Astrocyte (in vitro differentiated cells and primary cell): ENCODE measurements around the gene CPXM1. TPM values are rescaled to one million over a fixed set of nuclear protein-coding genes. Genes with fewer than 3 reads are reported as not detected.

Experiments used
- DNase-seq: peaks from one replicate; pipeline ENCODE4 v3.0.0-alpha.2; 2010; ENCODE audit warnings: low read depth
- FAIRE-seq: peaks from 2 replicates; lab custom pipeline; 2011; peaks lifted over from hg19 to GRCh38; lab: Jason Lieb, UNC
- H2AFZ ChIP-seq: 2 replicates; pipeline ENCODE4 v1.6.0; 2012; ENCODE audit warnings: low read depth, low read length, inconsistent platforms
- H3K27ac ChIP-seq: 2 replicates; pipeline ENCODE4 v1.5.1; 2011; ENCODE audit warnings: low read depth, low read length, inconsistent platforms
- H3K27me3 ChIP-seq: 2 replicates; pipeline ENCODE4 v1.6.0; 2011; ENCODE audit warnings: low read length, inconsistent platforms; ENCODE audit not compliant: insufficient read depth
- H3K36me3 ChIP-seq: 2 replicates; pipeline ENCODE4 v1.5.1; 2011; ENCODE audit warnings: low read length, inconsistent platforms; ENCODE audit not compliant: insufficient read depth
- H3K4me1 ChIP-seq: 2 replicates; pipeline ENCODE4 v1.5.1; 2011; ENCODE audit warnings: low read length, inconsistent platforms; ENCODE audit not compliant: insufficient read depth
- H3K4me2 ChIP-seq: 2 replicates; pipeline ENCODE4 v1.6.0; 2012; ENCODE audit warnings: low read length, inconsistent platforms
- H3K4me3 ChIP-seq: 2 replicates; pipeline ENCODE4 v1.5.1; 2011; ENCODE audit warnings: low read depth, mild to moderate bottlenecking, low read length, inconsistent platforms; ENCODE audit not compliant: insufficient read depth
- H3K79me2 ChIP-seq: 2 replicates; pipeline ENCODE4 v1.6.0; 2012; ENCODE audit warnings: mild to moderate bottlenecking, low read length, inconsistent platforms; ENCODE audit not compliant: insufficient read depth
- H3K9ac ChIP-seq: 2 replicates; pipeline ENCODE4 v1.6.0; 2012; ENCODE audit warnings: mild to moderate bottlenecking, low read length, inconsistent platforms
- H3K9me3 ChIP-seq: 2 replicates; pipeline ENCODE4 v1.5.1; 2012; ENCODE audit warnings: low read depth, mild to moderate bottlenecking, low read length, inconsistent platforms; ENCODE audit not compliant: insufficient read depth
- H4K20me1 ChIP-seq: 2 replicates; pipeline ENCODE4 v1.6.0; 2012; ENCODE audit warnings: low read length, inconsistent platforms; ENCODE audit not compliant: insufficient read depth
- H3K27ac Mint-ChIP-seq: one replicate; pipeline ENCODE4 v1.8.0; 2021; ENCODE audit warnings: mild to moderate bottlenecking, mixed read lengths; ENCODE audit not compliant: unreplicated experiment
- H3K27me3 Mint-ChIP-seq: one replicate; pipeline ENCODE4 v1.8.0; 2021; ENCODE audit warnings: low read depth, mixed read lengths; ENCODE audit not compliant: unreplicated experiment
- H3K36me3 Mint-ChIP-seq: one replicate; pipeline ENCODE4 v1.8.0; 2021; ENCODE audit warnings: low read depth, mixed read lengths; ENCODE audit not compliant: unreplicated experiment
- H3K4me1 Mint-ChIP-seq: one replicate; pipeline ENCODE4 v1.8.0; 2021; ENCODE audit warnings: low read depth, mixed read lengths; ENCODE audit not compliant: unreplicated experiment
- H3K4me3 Mint-ChIP-seq: one replicate; pipeline ENCODE4 v1.8.0; 2021; ENCODE audit warnings: mild to moderate bottlenecking, moderate library complexity, mixed read lengths; ENCODE audit not compliant: unreplicated experiment
- H3K9me3 Mint-ChIP-seq: one replicate; pipeline ENCODE4 v1.8.0; 2021; ENCODE audit warnings: mild to moderate bottlenecking, mixed read lengths; ENCODE audit not compliant: unreplicated experiment
- CTCF ChIP-seq: IDR thresholded peaks from 2 replicates; pipeline ENCODE4 v1.5.1; 2011; ENCODE audit warnings: low read depth, mild to moderate bottlenecking, inconsistent platforms, low read length, moderate library complexity; ENCODE audit not compliant: insufficient read depth
- EZH2 ChIP-seq: IDR thresholded peaks from 2 replicates; pipeline ENCODE4 v1.6.1; 2012; ENCODE audit warnings: mild to moderate bottlenecking, low read length, inconsistent platforms; ENCODE audit not compliant: insufficient read depth
- total RNA-seq: library from RNA; stranded (reverse); gene quantifications from 2 replicates; pipeline ENCODE4 v1.2.1, GENCODE V29; 2021

The CPXM1 gene
- total RNA-seq, 1 donor from 2014 or later, result 10.9 TPM

GRCh38 chr20:2836035-2836434 is 35.6 kb upstream of the CPXM1 start:
- peaks cover 8% of the 10 kb centered on the region for H3K79me2 ChIP-seq
- DNase-seq (no peak), FAIRE-seq (no peak)
- no peak overlapping the region for H3K27ac ChIP-seq
- Mint-ChIP-seq H3K27me3 (no peaks in the 10 kb centered on the region), H3K27ac (peak overlapping the region; percentile 18), H3K4me1 (peaks cover 9% of the 10 kb centered on the region), H3K36me3 (peaks cover 35% of the 10 kb centered on the region), H3K4me3 (no peak overlapping the region), H3K9me3 (no peaks in the 10 kb centered on the region)
- TF ChIP-seq CTCF (no peak), EZH2 (no peak)
- no peak overlapping the region for H3K9ac ChIP-seq
- H3K27me3 ChIP-seq, result no peaks in the 10 kb centered on the region
- no peak overlapping the region for H3K4me3 ChIP-seq
- H3K9me3 ChIP-seq, result no peaks in the 10 kb centered on the region
- H3K36me3 ChIP-seq, result peaks cover 2% of the 10 kb centered on the region
- H3K4me2 ChIP-seq, result no peak overlapping the region
- H4K20me1 ChIP-seq, result no peaks in the 10 kb centered on the region
- peaks cover 14% of the 10 kb centered on the region for H3K4me1 ChIP-seq
- H2AFZ ChIP-seq, result no peak overlapping the region

GRCh38 chr20:2835331-2835796 is 34.9 kb upstream of the CPXM1 start:
- no peak overlapping the region for H3K4me2 ChIP-seq
- peaks cover 14% of the 10 kb centered on the region for H3K4me1 ChIP-seq
- DNase-seq, result no peak
- Mint-ChIP-seq H3K36me3 (peaks cover 35% of the 10 kb centered on the region), H3K4me1 (peaks cover 9% of the 10 kb centered on the region), H3K27me3 (no peaks in the 10 kb centered on the region), H3K4me3 (no peak overlapping the region), H3K9me3 (no peaks in the 10 kb centered on the region), H3K27ac (no peak overlapping the region)
- H3K27me3 ChIP-seq, result no peaks in the 10 kb centered on the region
- no peak overlapping the region for H2AFZ ChIP-seq
- no peak for TF ChIP-seq EZH2
- no peak for TF ChIP-seq CTCF
- no peaks in the 10 kb centered on the region for H3K9me3 ChIP-seq
- H3K9ac ChIP-seq, result no peak overlapping the region
- H3K36me3 ChIP-seq, result peaks cover 2% of the 10 kb centered on the region
- no peak overlapping the region for H3K27ac ChIP-seq
- FAIRE-seq, result no peak
- H3K4me3 ChIP-seq, result no peak overlapping the region
- H3K79me2 ChIP-seq, result peaks cover 8% of the 10 kb centered on the region
- H4K20me1 ChIP-seq, result no peaks in the 10 kb centered on the region

GRCh38 chr20:2834401-2835110 is 34.1 kb upstream of the CPXM1 start:
- peaks cover 9% of the 10 kb centered on the region for H3K4me1 Mint-ChIP-seq
- Histone ChIP-seq H3K4me1 (peaks cover 6% of the 10 kb centered on the region), H3K9me3 (no peaks in the 10 kb centered on the region), H3K4me2 (no peak overlapping the region), H4K20me1 (no peaks in the 10 kb centered on the region), H3K27ac (no peak overlapping the region), H3K27me3 (peaks cover 2% of the 10 kb centered on the region), H2AFZ (no peak overlapping the region), H3K9ac (no peak overlapping the region), H3K36me3 (peaks cover 2% of the 10 kb centered on the region), H3K79me2 (peaks cover 2% of the 10 kb centered on the region), H3K4me3 (no peak overlapping the region)
- H3K4me3 Mint-ChIP-seq, result no peak overlapping the region
- DNase-seq (no peak), FAIRE-seq (no peak)
- peaks cover 35% of the 10 kb centered on the region for H3K36me3 Mint-ChIP-seq
- H3K9me3 Mint-ChIP-seq, result no peaks in the 10 kb centered on the region
- TF ChIP-seq CTCF, result no peak
- TF ChIP-seq EZH2, result no peak
- no peaks in the 10 kb centered on the region for H3K27me3 Mint-ChIP-seq
- H3K27ac Mint-ChIP-seq, result no peak overlapping the region
